NCI-H82 treated with DMSO at 0.1 percent for 48 hours (cell line): ENCODE measurements around the gene COL4A6.

Experiments
- DNase-seq: peaks from one replicate; lab custom pipeline; 2025; ENCODE audit not compliant: unreplicated experiment; lab: John Stamatoyannopoulos, UW

The COL4A6 gene

GRCh38 chrX:108160309-108160708 is 277.9 kb downstream of the COL4A6 start:
- no peak for DNase-seq

- no peak for DNase-seq
These were observed 279.1 kb downstream of the COL4A6 start for GRCh38 chrX:108159028-108159670.

- no peak for DNase-seq
These were observed 280.6 kb downstream of the COL4A6 start for GRCh38 chrX:108157628-108158027.

GRCh38 chrX:108156934-108157466 is 281.2 kb downstream of the COL4A6 start:
- no peak for DNase-seq

- DNase-seq = no peak
These were observed 282.1 kb downstream of the COL4A6 start for GRCh38 chrX:108156082-108156481.

- DNase-seq = no peak
These were observed 289.7 kb downstream of the COL4A6 start for GRCh38 chrX:108148524-108148923.

- DNase-seq = no peak
These were observed 299.2 kb downstream of the COL4A6 start for GRCh38 chrX:108138814-108139702.

GRCh38 chrX:108134724-108135123 is 303.5 kb downstream of the COL4A6 start:
- no peak for DNase-seq

- no peak for DNase-seq
These were observed 305.3 kb downstream of the COL4A6 start for GRCh38 chrX:108132876-108133275.

GRCh38 chrX:108132034-108132433 is 306.2 kb downstream of the COL4A6 start:
- no peak for DNase-seq

GRCh38 chrX:108131471-108131870 is 306.8 kb downstream of the COL4A6 start:
- no peak for DNase-seq

- DNase-seq = no peak
These were observed 307.3 kb downstream of the COL4A6 start for GRCh38 chrX:108130889-108131288.

GRCh38 chrX:108127152-108127551 is 311.1 kb downstream of the COL4A6 start:
- no peak for DNase-seq

GRCh38 chrX:108126661-108127060 is 311.6 kb downstream of the COL4A6 start:
- DNase-seq = no peak

GRCh38 chrX:108123591-108124366 is 314.4 kb downstream of the COL4A6 start:
- no peak for DNase-seq

- DNase-seq = no peak
These were observed 315.5 kb downstream of the COL4A6 start for GRCh38 chrX:108122748-108123147.

- DNase-seq = no peak
These were observed 316.9 kb downstream of the COL4A6 start for GRCh38 chrX:108121291-108121690.

GRCh38 chrX:108117988-108118387 is 320.2 kb downstream of the COL4A6 start:
- no peak for DNase-seq

GRCh38 chrX:108114541-108114940 is 323.7 kb downstream of the COL4A6 start:
- no peak for DNase-seq
